Suprapubic skin (tissue), 3 donors: Measurements from ENCODE around the gene LRPAP1.

Source experiments
- EP300 ChIP-seq: sonication (generic); formaldehyde crosslinking; IDR thresholded peaks from one replicate; pipeline ENCODE4 v1.6.1; 2017; ENCODE audit warnings: antibody characterized with exemption
- POLR2A ChIP-seq, 2 donors: fragments of 450-650 bp; IDR thresholded peaks; one replicate each; pipeline ENCODE4 v1.6.1; 2017; ENCODE audit warnings: antibody characterized with exemption in 2 of 2, mild to moderate bottlenecking in 2 of 2, moderate library complexity in 2 of 2
- TF ChIP-seq, protein P1 (sequence below), 2 donors: fragments of 200-600 bp in 1 of 2; fragments of 450-650 bp in 1 of 2; sonication (generic) in 1 of 2; IDR thresholded peaks; one replicate each; pipeline ENCODE4 v1.5.1; 2016 to 2019; ENCODE audit warnings: antibody characterized with exemption in 2 of 2, mild to moderate bottlenecking in 1 of 2, moderate library complexity in 1 of 2

DNA sequence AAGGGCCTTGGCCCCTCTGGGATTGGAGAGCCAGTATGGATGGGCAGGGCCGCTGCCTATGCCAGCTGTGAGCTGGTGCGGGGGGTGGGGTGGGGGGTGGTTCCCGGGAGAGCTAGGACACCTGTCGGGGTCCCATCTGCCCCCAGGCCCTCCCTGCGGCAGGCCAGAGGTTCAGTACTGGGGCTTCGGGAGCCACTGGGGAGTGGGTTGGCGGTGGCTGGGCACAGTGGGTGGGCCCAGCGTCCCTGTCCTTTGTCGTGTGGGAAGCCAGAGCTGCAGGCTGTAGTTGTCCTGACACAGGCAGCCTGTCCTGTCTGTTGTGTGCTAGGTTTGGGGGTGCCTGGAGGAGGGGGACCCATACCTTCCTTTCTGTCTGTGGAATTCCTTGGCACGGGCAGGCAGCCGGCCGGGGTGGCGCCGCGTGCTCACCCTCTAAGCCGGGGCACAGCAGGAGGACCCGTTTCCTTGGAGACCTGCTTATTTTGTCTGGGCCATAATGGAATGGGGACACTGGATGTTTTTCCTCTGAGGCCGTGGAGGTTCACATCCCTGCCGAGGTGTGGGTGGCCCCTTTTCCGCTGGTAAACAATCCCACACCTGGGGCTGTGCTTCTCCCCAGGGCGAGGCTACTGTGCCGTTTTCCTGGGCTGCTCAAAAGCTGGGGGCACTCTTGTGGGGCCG lies 54.3 kb downstream of the LRPAP1 start:
- TF ChIP-seq, protein P1, sequence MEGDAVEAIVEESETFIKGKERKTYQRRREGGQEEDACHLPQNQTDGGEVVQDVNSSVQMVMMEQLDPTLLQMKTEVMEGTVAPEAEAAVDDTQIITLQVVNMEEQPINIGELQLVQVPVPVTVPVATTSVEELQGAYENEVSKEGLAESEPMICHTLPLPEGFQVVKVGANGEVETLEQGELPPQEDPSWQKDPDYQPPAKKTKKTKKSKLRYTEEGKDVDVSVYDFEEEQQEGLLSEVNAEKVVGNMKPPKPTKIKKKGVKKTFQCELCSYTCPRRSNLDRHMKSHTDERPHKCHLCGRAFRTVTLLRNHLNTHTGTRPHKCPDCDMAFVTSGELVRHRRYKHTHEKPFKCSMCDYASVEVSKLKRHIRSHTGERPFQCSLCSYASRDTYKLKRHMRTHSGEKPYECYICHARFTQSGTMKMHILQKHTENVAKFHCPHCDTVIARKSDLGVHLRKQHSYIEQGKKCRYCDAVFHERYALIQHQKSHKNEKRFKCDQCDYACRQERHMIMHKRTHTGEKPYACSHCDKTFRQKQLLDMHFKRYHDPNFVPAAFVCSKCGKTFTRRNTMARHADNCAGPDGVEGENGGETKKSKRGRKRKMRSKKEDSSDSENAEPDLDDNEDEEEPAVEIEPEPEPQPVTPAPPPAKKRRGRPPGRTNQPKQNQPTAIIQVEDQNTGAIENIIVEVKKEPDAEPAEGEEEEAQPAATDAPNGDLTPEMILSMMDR (IDR thresholded peaks at IDR 0.05), result no peak
- TF ChIP-seq EP300, result no peak
- TF ChIP-seq POLR2A (IDR thresholded peaks at IDR 0.05), result no peak
